K562 (cell line): ENCODE results near the gene DMBT1. TPM values are rescaled to one million over a fixed set of nuclear protein-coding genes. Genes with fewer than 3 reads are reported as not detected.

Source experiments
- ATAC-seq: fragments of 200-7000 bp; cut with Tn5 transposase; 3 replicates; pipeline ENCODE4 v1.9.1; 2020; ENCODE audit warnings: moderate library complexity
- BruUV-seq: library from RNA; stranded (reverse); fragments of 400-500 nt; replicated peaks from 2 replicates; lab custom pipeline; 2021; lab: Mats Ljungman, UMichigan
- CTCF ChIA-PET: fragments of 300-600 bp; formaldehyde crosslinking; extraction: SDS; loops from one replicate; lab custom pipeline; 2021; ENCODE audit warnings: low intra/inter-chr PET ratio; lab: Yijun Ruan, JAX
- POLR2A ChIA-PET: fragments of 300-600, 350-650 bp; sonication (Branson Sonifier 250); formaldehyde crosslinking; extraction: SDS; loops from one replicate; lab custom pipeline; 2021; ENCODE audit warnings: antibody characterized with exemption, inconsistent platforms; lab: Yijun Ruan, JAX
- DNase-seq, 4 experiments: peaks; one replicate each; pipeline versions ENCODE4 v3.0.0 to v3.0.0-alpha.2; 2011 to 2018; ENCODE audit warnings: low spot score in 3 of 4, mixed read lengths in 3 of 4; ENCODE audit errors: extremely low read depth in 1 of 4
- FAIRE-seq: peaks from 2 replicates; lab custom pipeline; 2011; peaks lifted over from hg19 to GRCh38; lab: Jason Lieb, UNC
- H2AFZ ChIP-seq: 2 replicates; pipeline ENCODE4 v1.6.0; 2011; ENCODE audit warnings: low read depth, low read length, control low read depth, inconsistent platforms
- H3K27ac ChIP-seq: fragments of 200-600 bp; 3 replicates; pipeline ENCODE4 v1.8.0; 2011; ENCODE audit warnings: low read depth, mild to moderate bottlenecking, control low read depth, inconsistent platforms, low read length, moderate library complexity, mixed read lengths; ENCODE audit errors: extremely low read depth
- H3K27me3 ChIP-seq, 2 experiments: fragments of 300-600 bp in 1 of 2; 2 replicates in 1 of 2; 3 replicates in 1 of 2; pipeline versions ENCODE4 v1.6.0 to v1.8.0; 2011; ENCODE audit warnings: inconsistent platforms in 2 of 2, low read length in 2 of 2, mild to moderate bottlenecking in 1 of 2, mixed read lengths in 1 of 2, moderate library complexity in 1 of 2; ENCODE audit not compliant: control insufficient read depth in 2 of 2, insufficient read depth in 2 of 2
- H3K36me3 ChIP-seq: fragments of 300-600 bp; 3 replicates; pipeline ENCODE4 v1.8.0; 2011; ENCODE audit warnings: mild to moderate bottlenecking, low read length, inconsistent platforms; ENCODE audit not compliant: control insufficient read depth, insufficient read depth
- H3K4me1 ChIP-seq, 2 experiments: fragments of 200-600 bp in 1 of 2; replicated peaks in 1 of 2; 2 replicates in 1 of 2; 3 replicates in 1 of 2; pipeline versions ENCODE4 v1.5.1 to v1.8.0; 2011; ENCODE audit warnings: inconsistent platforms in 2 of 2, low read length in 2 of 2, mild to moderate bottlenecking in 1 of 2, mixed read lengths in 1 of 2, moderate library complexity in 1 of 2; ENCODE audit not compliant: control insufficient read depth in 2 of 2, insufficient read depth in 2 of 2
- H3K4me2 ChIP-seq: 2 replicates; pipeline ENCODE4 v1.6.1; 2011; ENCODE audit warnings: low read length, control low read depth, inconsistent platforms, mixed read lengths; ENCODE audit not compliant: insufficient read depth
- H3K4me3 ChIP-seq: fragments of 200-600 bp; sonication (generic), shearing (Covaris generic); 2 replicates; pipeline ENCODE4 v1.5.1; 2016; ENCODE audit warnings: control low read depth, inconsistent platforms
- H3K79me2 ChIP-seq: fragments of 200-600 bp; 3 replicates; pipeline ENCODE4 v1.8.0; 2011; ENCODE audit warnings: low read length, inconsistent platforms; ENCODE audit not compliant: control insufficient read depth, insufficient read depth
- H3K9ac ChIP-seq, 2 experiments: 2 replicates each; pipeline versions ENCODE4 v1.6.0 to v1.6.1; 2011; ENCODE audit warnings: low read depth in 2 of 2, low read length in 2 of 2, control low read depth in 1 of 2, inconsistent platforms in 1 of 2, mild to moderate bottlenecking in 1 of 2, mixed read lengths in 1 of 2; ENCODE audit not compliant: insufficient read depth in 1 of 2
- H3K9me1 ChIP-seq: one replicate; pipeline ENCODE4 v1.6.0; 2011; ENCODE audit warnings: inconsistent platforms, mild to moderate bottlenecking, low read length, moderate library complexity; ENCODE audit not compliant: control insufficient read depth, insufficient read depth
- H3K9me3 ChIP-seq: replicated peaks from 2 replicates; pipeline ENCODE4 v1.5.1; 2011; ENCODE audit warnings: low read depth, low read length, inconsistent platforms; ENCODE audit not compliant: control insufficient read depth, insufficient read depth
- H4K20me1 ChIP-seq: replicated peaks from 2 replicates; pipeline ENCODE4 v1.6.1; 2011; ENCODE audit warnings: low read length, inconsistent platforms, mixed read lengths; ENCODE audit not compliant: control insufficient read depth, insufficient read depth
- GABPB1 ChIP-seq: sonication (generic); formaldehyde crosslinking; IDR thresholded peaks from 2 replicates; pipeline ENCODE4 v1.8.0; 2022; ENCODE audit warnings: mild to moderate bottlenecking, missing genetic modification reagents
- MEF2A ChIP-seq: IDR thresholded peaks from 2 replicates; pipeline ENCODE4 v1.6.1; 2011; ENCODE audit warnings: low read depth, mild to moderate bottlenecking, low read length, moderate library complexity; ENCODE audit not compliant: control insufficient read depth
- NCOR1 ChIP-seq: fragments of 450-650 bp; IDR thresholded peaks from 2 replicates; pipeline ENCODE4 v1.6.1; 2016; ENCODE audit warnings: mild to moderate bottlenecking, moderate library complexity
- NR2C1 ChIP-seq, 2 experiments: fragments of 450-650 bp; IDR thresholded peaks; 2 replicates each; pipeline ENCODE4 v1.6.1; 2017; ENCODE audit warnings: mild to moderate bottlenecking in 2 of 2, antibody characterized with exemption in 1 of 2, inconsistent platforms in 1 of 2, missing compliant biosample characterization in 1 of 2, missing genetic modification characterization in 1 of 2
- POLR2A ChIP-seq: fragments of 450-650 bp; conservative IDR thresholded peaks from 2 replicates; pipeline ENCODE4 v1.6.1; 2016
- RBM34 ChIP-seq: fragments of 200-400 bp; formaldehyde crosslinking; IDR thresholded peaks from 2 replicates; pipeline ENCODE4 v1.6.1; 2018; ENCODE audit warnings: low read length, borderline replicate concordance; ENCODE audit not compliant: insufficient read depth
- U2AF2 ChIP-seq: fragments of 200-400 bp; formaldehyde crosslinking; optimal IDR thresholded peaks from 2 replicates; pipeline ENCODE3; 2017; ENCODE audit warnings: low read depth, mild to moderate bottlenecking, low read length
- WGBS: fragments of 100-300 bp; shearing (Covaris generic); methylation state at CpG from one replicate; pipeline ENCODE4 v1.1.6; 2016; ENCODE audit warnings: low coverage, mixed read lengths; ENCODE audit not compliant: insufficient coverage; ENCODE audit errors: missing lambda C conversion rate; 5-methylcytosine and 5-hydroxymethylcytosine counted together
- in situ Hi-C: fragments of 300-500 bp; cut with MboI; formaldehyde crosslinking; loops from 4 replicates; pipeline ENCODE4 v1.15.0; 2018; ENCODE audit warnings: inconsistent platforms, mixed read lengths
- intact Hi-C: fragments of 100-400 bp; cut with micrococcal nuclease; formaldehyde crosslinking; loops from 2 replicates; pipeline ENCODE4 v1.14.2; 2022
- polyA plus RNA-seq, 8 experiments: library from polyadenylated mRNA; depleted of rRNA in 4 of 8; stranded (reverse) in 5 of 8; unstranded in 3 of 8; fragments of >200 nt; fragmentation: Nextera tagmentation in 2 of 8; fragmentation: Illumina TruSeq in 1 of 8; extraction: Ambion mirVana in 2 of 8; extraction: Trizol in 1 of 8; gene quantifications; 2 replicates each; pipeline versions ENCODE4 v1.2.1 to v1.2.3, GENCODE V29; 2011 to 2014; ENCODE audit warnings: inconsistent platforms in 1 of 8, missing spikeins in 1 of 8
- total RNA-seq, 7 experiments: library from RNA; depleted of rRNA in 6 of 7; stranded (reverse); fragments of >200 nt in 6 of 7; fragmentation: Illumina TruSeq in 2 of 7; extraction: Trizol in 2 of 7; gene quantifications; 2 replicates each; pipeline versions ENCODE4 v1.2.1 to v1.2.3, GENCODE V29; 2011 to 2021; ENCODE audit warnings: low replicate concordance in 1 of 7
- TF ChIP-seq, protein P1 (sequence below): fragments of 450-650 bp; formaldehyde crosslinking; IDR thresholded peaks from 2 replicates; pipeline ENCODE4 v1.4.0; 2022; ENCODE audit warnings: mild to moderate bottlenecking, moderate library complexity
- TF ChIP-seq, protein P2 (sequence below): fragments of 250-450 bp; sonication (Bioruptor Pico); IDR thresholded peaks from 2 replicates; pipeline ENCODE4 v1.8.0; 2021; ENCODE audit warnings: moderate library complexity, mild to moderate bottlenecking, inconsistent platforms
- TF ChIP-seq, protein P3 (sequence below), 2 experiments: fragments of 450-650 bp in 1 of 2; IDR thresholded peaks; 2 replicates each; pipeline ENCODE4 v1.6.1; 2011 to 2017; ENCODE audit warnings: low read depth in 2 of 2, antibody characterized with exemption in 1 of 2, borderline replicate concordance in 1 of 2, low read length in 1 of 2, mild to moderate bottlenecking in 1 of 2, mixed read lengths in 1 of 2; ENCODE audit not compliant: control insufficient read depth in 1 of 2
- TF ChIP-seq, protein P4 (sequence below): sonication (generic); formaldehyde crosslinking; IDR thresholded peaks from 2 replicates; pipeline ENCODE4 v1.8.1; 2023; ENCODE audit warnings: mild to moderate bottlenecking, missing genetic modification reagents

DMBT1 gene
- total and polyA plus RNA-seq, 9 of the 15 experiments (the other 6 are each of a cell fraction or from before 2014, with no cell fraction given), result 0.01 to 0.07 TPM; not detected in 7

DNA sequence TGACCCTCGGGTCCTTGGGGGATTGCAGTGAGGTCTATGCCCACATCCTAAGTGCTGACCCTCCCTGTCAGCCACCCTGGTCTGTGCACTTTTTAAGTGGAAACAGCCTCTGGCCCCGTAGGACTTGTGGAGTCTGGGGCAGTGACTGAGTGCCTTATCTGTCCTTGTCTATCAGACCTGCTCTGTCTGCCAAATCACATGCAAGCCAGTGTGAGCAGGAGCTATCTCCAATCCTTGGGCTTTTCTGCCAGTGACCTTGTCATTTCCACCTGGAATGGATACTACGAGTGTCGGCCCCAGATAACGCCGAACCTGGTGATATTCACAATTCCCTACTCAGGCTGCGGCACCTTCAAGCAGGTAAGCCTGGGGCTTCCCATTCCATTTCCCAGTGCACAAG lies 76.4 kb downstream of the DMBT1 start (continued):
- TF ChIP-seq, protein P1, sequence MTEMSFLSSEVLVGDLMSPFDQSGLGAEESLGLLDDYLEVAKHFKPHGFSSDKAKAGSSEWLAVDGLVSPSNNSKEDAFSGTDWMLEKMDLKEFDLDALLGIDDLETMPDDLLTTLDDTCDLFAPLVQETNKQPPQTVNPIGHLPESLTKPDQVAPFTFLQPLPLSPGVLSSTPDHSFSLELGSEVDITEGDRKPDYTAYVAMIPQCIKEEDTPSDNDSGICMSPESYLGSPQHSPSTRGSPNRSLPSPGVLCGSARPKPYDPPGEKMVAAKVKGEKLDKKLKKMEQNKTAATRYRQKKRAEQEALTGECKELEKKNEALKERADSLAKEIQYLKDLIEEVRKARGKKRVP, result no peak
- TF ChIP-seq MEF2A (no peak), POLR2A (no peak)
- TF ChIP-seq, protein P2, sequence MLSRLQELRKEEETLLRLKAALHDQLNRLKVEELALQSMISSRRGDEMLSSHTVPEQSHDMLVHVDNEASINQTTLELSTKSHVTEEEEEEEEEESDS (CRISPR knock-in tag), result no peak

DNA sequence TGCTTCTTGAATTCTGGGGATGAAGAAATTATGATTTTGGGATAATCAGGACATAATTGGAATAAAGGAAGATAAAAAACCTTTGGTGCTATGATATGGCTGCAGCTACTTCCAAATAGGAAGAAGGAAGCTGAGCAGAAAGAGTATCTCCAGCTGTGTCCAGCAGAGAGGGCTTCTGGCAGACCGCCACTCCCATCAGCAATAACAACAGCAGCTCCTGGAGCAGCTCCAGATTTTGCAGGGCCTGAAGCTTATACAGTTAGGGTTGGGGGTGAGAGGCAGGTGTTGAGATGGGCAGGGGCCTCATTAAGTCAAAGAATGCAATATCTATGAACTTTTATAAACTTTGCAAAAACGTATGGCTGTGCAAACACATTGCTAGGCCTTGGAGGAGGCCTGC lies 76.8 kb downstream of the DMBT1 start:
- H3K4me2 ChIP-seq, result no peak overlapping the region
- in situ Hi-C loops, result no loop called here
- intact Hi-C loops, result no loop called here
- no peaks in the 10 kb centered on the region for H4K20me1 ChIP-seq
- TF ChIP-seq RBM34, result no peak
- TF ChIP-seq NCOR1, result no peak
- TF ChIP-seq U2AF2, result no peak
- TF ChIP-seq NR2C1 (IDR thresholded peaks at IDR 0.05), result no peak
- TF ChIP-seq NR2C1 (tag; IDR thresholded peaks at IDR 0.05), result no peak
- no peak for TF ChIP-seq GABPB1 (CRISPR knock-in tag)
- TF ChIP-seq, protein P3, sequence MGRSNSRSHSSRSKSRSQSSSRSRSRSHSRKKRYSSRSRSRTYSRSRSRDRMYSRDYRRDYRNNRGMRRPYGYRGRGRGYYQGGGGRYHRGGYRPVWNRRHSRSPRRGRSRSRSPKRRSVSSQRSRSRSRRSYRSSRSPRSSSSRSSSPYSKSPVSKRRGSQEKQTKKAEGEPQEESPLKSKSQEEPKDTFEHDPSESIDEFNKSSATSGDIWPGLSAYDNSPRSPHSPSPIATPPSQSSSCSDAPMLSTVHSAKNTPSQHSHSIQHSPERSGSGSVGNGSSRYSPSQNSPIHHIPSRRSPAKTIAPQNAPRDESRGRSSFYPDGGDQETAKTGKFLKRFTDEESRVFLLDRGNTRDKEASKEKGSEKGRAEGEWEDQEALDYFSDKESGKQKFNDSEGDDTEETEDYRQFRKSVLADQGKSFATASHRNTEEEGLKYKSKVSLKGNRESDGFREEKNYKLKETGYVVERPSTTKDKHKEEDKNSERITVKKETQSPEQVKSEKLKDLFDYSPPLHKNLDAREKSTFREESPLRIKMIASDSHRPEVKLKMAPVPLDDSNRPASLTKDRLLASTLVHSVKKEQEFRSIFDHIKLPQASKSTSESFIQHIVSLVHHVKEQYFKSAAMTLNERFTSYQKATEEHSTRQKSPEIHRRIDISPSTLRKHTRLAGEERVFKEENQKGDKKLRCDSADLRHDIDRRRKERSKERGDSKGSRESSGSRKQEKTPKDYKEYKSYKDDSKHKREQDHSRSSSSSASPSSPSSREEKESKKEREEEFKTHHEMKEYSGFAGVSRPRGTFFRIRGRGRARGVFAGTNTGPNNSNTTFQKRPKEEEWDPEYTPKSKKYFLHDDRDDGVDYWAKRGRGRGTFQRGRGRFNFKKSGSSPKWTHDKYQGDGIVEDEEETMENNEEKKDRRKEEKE (IDR thresholded peaks at IDR 0.05; ENCODE audit: borderline replicate concordance in 1 of 2, control insufficient read depth in 1 of 2, low read depth in 2 of 2, low read length in 1 of 2), result no peak
- TF ChIP-seq, protein P4, sequence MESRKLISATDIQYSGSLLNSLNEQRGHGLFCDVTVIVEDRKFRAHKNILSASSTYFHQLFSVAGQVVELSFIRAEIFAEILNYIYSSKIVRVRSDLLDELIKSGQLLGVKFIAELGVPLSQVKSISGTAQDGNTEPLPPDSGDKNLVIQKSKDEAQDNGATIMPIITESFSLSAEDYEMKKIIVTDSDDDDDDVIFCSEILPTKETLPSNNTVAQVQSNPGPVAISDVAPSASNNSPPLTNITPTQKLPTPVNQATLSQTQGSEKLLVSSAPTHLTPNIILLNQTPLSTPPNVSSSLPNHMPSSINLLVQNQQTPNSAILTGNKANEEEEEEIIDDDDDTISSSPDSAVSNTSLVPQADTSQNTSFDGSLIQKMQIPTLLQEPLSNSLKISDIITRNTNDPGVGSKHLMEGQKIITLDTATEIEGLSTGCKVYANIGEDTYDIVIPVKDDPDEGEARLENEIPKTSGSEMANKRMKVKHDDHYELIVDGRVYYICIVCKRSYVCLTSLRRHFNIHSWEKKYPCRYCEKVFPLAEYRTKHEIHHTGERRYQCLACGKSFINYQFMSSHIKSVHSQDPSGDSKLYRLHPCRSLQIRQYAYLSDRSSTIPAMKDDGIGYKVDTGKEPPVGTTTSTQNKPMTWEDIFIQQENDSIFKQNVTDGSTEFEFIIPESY (CRISPR knock-in tag), result no peak
- TF ChIP-seq, all 486 proteins: peak for 0
- no peak overlapping the region for H3K9ac ChIP-seq
- BruUV-seq, result no TSS peak
- FAIRE-seq (no peak), DNase-seq (no peak), ATAC-seq (no peak)
- H2AFZ ChIP-seq, result no peak overlapping the region
- H3K79me2 ChIP-seq, result no peaks in the 10 kb centered on the region
- WGBS, result 0% methylated on average over 2 of the region's 2 CpGs
- POLR2A ChIA-PET, result no interaction called here
- CTCF ChIA-PET, result no interaction called here
- peaks cover 0 to 4% of the 10 kb centered on the region in 2 experiments; a peak in 2 of 5 replicates for H3K27me3 ChIP-seq
- H3K4me3 ChIP-seq, result no peak overlapping the region
- H3K9me3 ChIP-seq, result no peaks in the 10 kb centered on the region
- H3K4me1 ChIP-seq, result no peaks in the 10 kb centered on the region
- H3K36me3 ChIP-seq, result no peaks in the 10 kb centered on the region
- H3K9me1 ChIP-seq, result no peaks in the 10 kb centered on the region
- no peak overlapping the region for H3K27ac ChIP-seq
